DOHH2 (cell line): ENCODE results near the gene ADAMTS13.

Source experiments
- CTCF ChIP-seq: fragments of 200-600 bp; sonication (generic); IDR thresholded peaks from one replicate; pipeline ENCODE4 v1.5.1; 2014; ENCODE audit warnings: antibody characterized with exemption, mild to moderate bottlenecking, low read depth, low read length; ENCODE audit not compliant: poor library complexity, severe bottlenecking
- EZH2phosphoT487 ChIP-seq: fragments of 200-600 bp; sonication (generic); IDR thresholded peaks from 2 replicates; pipeline ENCODE4 v1.6.1; 2017; ENCODE audit warnings: borderline replicate concordance, mild to moderate bottlenecking, antibody characterized with exemption, low read length, moderate library complexity, mixed read lengths

GRCh38 chr9:133404454-133405002 is 17.6 kb upstream of the ADAMTS13 start:
- no peak for TF ChIP-seq CTCF
- no peak for TF ChIP-seq EZH2phosphoT487
